Measurements from ENCODE around the gene RAET1L. TPM values are rescaled to one million over a fixed set of nuclear protein-coding genes. Genes with fewer than 3 reads are reported as not detected.
"Not testable (repeated sequence)": the region's sequence is repeated elsewhere in the genome, so short reads cannot be mapped to it uniquely, and the experiment has no call there.

Gene RAET1L
- total RNA-seq, 3 donors from 2014 or later (not counting 1 experiment from before 2014, with no cell fraction given) = not detected

GRCh38 chr6:150024646-150025155, 631 bp downstream of the RAET1L start:
- DNase-seq (no peak), ATAC-seq (no peak)
- Histone ChIP-seq H3K27me3 (ENCODE audit: control insufficient read depth, insufficient read depth, low read length) (peaks cover 17% of the 10 kb centered on the region), H3K9me3 (ENCODE audit: control insufficient read depth, insufficient read depth, low read length) (no peaks in the 10 kb centered on the region), H3K36me3 (ENCODE audit: control insufficient read depth, insufficient read depth, low read length) (no peaks in the 10 kb centered on the region), H3K4me1 (ENCODE audit: control insufficient read depth, insufficient read depth, low read length) (peaks cover 8% of the 10 kb centered on the region), H3K4me3 (ENCODE audit: low read length) (no peak overlapping the region), H3K27ac (ENCODE audit: low read length) (no peak overlapping the region)
- Mint-ChIP-seq H3K4me1 (peaks cover 0 to 6% of the 10 kb centered on the region in 2 donors), H3K27ac (no peak overlapping the region), H3K9me3 (no peaks in the 10 kb centered on the region), H3K4me3 (no peak overlapping the region), H3K36me3 (no peaks in the 10 kb centered on the region), H3K27me3 (ENCODE audit: low read depth in 2 of 2) (peaks cover 48 to 58% of the 10 kb centered on the region in 2 donors)
- TF ChIP-seq CTCF (IDR thresholded peaks at IDR 0.05) = no peak
- 52% methylated on average over 11 of the region's 11 CpGs for WGBS (ENCODE audit: insufficient coverage)
- intact Hi-C loops (cut with micrococcal nuclease) = no loop called here

- ATAC-seq; DNase-seq; H3K9me3 Mint-ChIP-seq; H3K27ac ChIP-seq (ENCODE audit: low read length); H3K4me3 Mint-ChIP-seq; H3K4me1 ChIP-seq (ENCODE audit: control insufficient read depth, insufficient read depth, low read length); H3K4me3 ChIP-seq (ENCODE audit: low read length); H3K27ac Mint-ChIP-seq; H3K4me1 Mint-ChIP-seq; H3K9me3 ChIP-seq (ENCODE audit: control insufficient read depth, insufficient read depth, low read length); intact Hi-C loops (cut with micrococcal nuclease); H3K36me3 ChIP-seq (ENCODE audit: control insufficient read depth, insufficient read depth, low read length); H3K36me3 Mint-ChIP-seq: not testable (repeated sequence)
- peaks cover 48 to 58% of the 10 kb centered on the region in 2 donors for H3K27me3 Mint-ChIP-seq (ENCODE audit: low read depth in 2 of 2)
- 77% methylated on average over 2 of the region's 2 CpGs for WGBS (ENCODE audit: insufficient coverage)
- peaks cover 17% of the 10 kb centered on the region for H3K27me3 ChIP-seq (ENCODE audit: control insufficient read depth, insufficient read depth, low read length)
These were observed 1.3 kb downstream of the RAET1L start for GRCh38 chr6:150024021-150024420.

GRCh38 chr6:150021870-150022269, 3.5 kb downstream of the RAET1L start:
- H3K4me1 Mint-ChIP-seq; H3K36me3 Mint-ChIP-seq; H3K4me1 ChIP-seq (ENCODE audit: control insufficient read depth, insufficient read depth, low read length); H3K9me3 ChIP-seq (ENCODE audit: control insufficient read depth, insufficient read depth, low read length); H3K4me3 Mint-ChIP-seq; H3K36me3 ChIP-seq (ENCODE audit: control insufficient read depth, insufficient read depth, low read length); ATAC-seq; H3K27ac Mint-ChIP-seq; H3K4me3 ChIP-seq (ENCODE audit: low read length); intact Hi-C loops (cut with micrococcal nuclease); H3K27ac ChIP-seq (ENCODE audit: low read length); DNase-seq; H3K9me3 Mint-ChIP-seq: not testable (repeated sequence)
- H3K27me3 Mint-ChIP-seq (ENCODE audit: low read depth in 2 of 2) = peaks cover 50% of the 10 kb centered on the region in 2 donors
- WGBS (ENCODE audit: insufficient coverage) = no CpG with 5 or more reads among the region's 6 CpGs
- H3K27me3 ChIP-seq (ENCODE audit: control insufficient read depth, insufficient read depth, low read length) = peaks cover 14% of the 10 kb centered on the region

GRCh38 chr6:150018846-150019580, 6.3 kb downstream of the RAET1L start:
- H3K36me3 ChIP-seq (ENCODE audit: control insufficient read depth, insufficient read depth, low read length) = no peaks in the 10 kb centered on the region
- DNase-seq (no peak), ATAC-seq (no peak)
- TF ChIP-seq CTCF (IDR thresholded peaks at IDR 0.05) = no peak
- Mint-ChIP-seq H3K9me3 (no peaks in the 10 kb centered on the region), H3K36me3 (no peaks in the 10 kb centered on the region), H3K27ac (no peak overlapping the region), H3K4me3 (no peak overlapping the region), H3K4me1 (peaks cover 7 to 8% of the 10 kb centered on the region in 2 donors), H3K27me3 (ENCODE audit: low read depth in 2 of 2) (peaks cover 47% of the 10 kb centered on the region in 2 donors)
- no peak overlapping the region for H3K4me3 ChIP-seq (ENCODE audit: low read length)
- no peaks in the 10 kb centered on the region for H3K9me3 ChIP-seq (ENCODE audit: control insufficient read depth, insufficient read depth, low read length)
- no peak overlapping the region for H3K27ac ChIP-seq (ENCODE audit: low read length)
- peaks cover 24% of the 10 kb centered on the region for H3K27me3 ChIP-seq (ENCODE audit: control insufficient read depth, insufficient read depth, low read length)
- intact Hi-C loops (cut with micrococcal nuclease) = no loop called here
- 73% methylated on average over 5 of the region's 6 CpGs for WGBS (ENCODE audit: insufficient coverage)
- peaks cover 11% of the 10 kb centered on the region for H3K4me1 ChIP-seq (ENCODE audit: control insufficient read depth, insufficient read depth, low read length)

Data from natural killer cell (primary cell).